Measurements from ENCODE around the gene MICAL3. TPM values are rescaled to one million over a fixed set of nuclear protein-coding genes. Genes with fewer than 3 reads are reported as not detected.
A peak's percentile ranks its signal among the peaks of the same experiment; 100 is the strongest.
"Not testable (repeated sequence)": the region's sequence is repeated elsewhere in the genome, so short reads cannot be mapped to it uniquely, and the experiment has no call there.

Gene MICAL3
- total and polyA plus RNA-seq, 4 donors = 59.9 to 113 (median 75.9) TPM

DNA sequence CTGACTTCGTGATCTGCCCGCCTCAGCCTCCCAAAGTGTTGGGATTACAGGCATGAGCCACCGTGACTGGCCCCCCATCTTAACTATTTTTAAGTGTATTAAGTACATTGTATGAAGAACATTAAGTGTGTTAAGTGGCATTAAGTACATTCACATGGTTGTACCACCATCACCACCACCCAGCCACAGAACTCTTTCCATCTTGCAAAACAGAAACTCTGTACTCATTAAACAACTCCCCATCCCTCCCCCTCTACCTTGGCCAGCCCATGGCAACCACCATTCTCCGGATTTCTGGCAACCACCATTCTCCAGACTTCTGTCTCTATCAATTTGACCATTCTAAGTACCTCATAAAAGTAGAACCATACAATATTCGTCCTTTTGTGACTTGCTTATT is 35.6 kb upstream of the MICAL3 start:
- no peak overlapping the region for H3K27ac ChIP-seq (ENCODE audit: low read depth, low read length)
- H3K27me3 ChIP-seq (ENCODE audit: control insufficient read depth, insufficient read depth, low read length) = no peaks in the 10 kb centered on the region
- DNase-seq (ENCODE audit: low read depth in 4 of 6, low spot score in 6 of 6) = no peak
- 58% methylated on average over 2 of the region's 5 CpGs for WGBS (ENCODE audit: insufficient coverage)
- H3K9me3 ChIP-seq (ENCODE audit: control insufficient read depth, insufficient read depth, low read length) = no peaks in the 10 kb centered on the region
- H3K36me3 ChIP-seq (ENCODE audit: control insufficient read depth, insufficient read depth, low read length) = no peaks in the 10 kb centered on the region
- H3K4me3 ChIP-seq (ENCODE audit: low read depth, low read length) = no peak overlapping the region
- H3K4me1 ChIP-seq (ENCODE audit: control insufficient read depth, insufficient read depth, low read length) = peaks cover 23% of the 10 kb centered on the region

DNA sequence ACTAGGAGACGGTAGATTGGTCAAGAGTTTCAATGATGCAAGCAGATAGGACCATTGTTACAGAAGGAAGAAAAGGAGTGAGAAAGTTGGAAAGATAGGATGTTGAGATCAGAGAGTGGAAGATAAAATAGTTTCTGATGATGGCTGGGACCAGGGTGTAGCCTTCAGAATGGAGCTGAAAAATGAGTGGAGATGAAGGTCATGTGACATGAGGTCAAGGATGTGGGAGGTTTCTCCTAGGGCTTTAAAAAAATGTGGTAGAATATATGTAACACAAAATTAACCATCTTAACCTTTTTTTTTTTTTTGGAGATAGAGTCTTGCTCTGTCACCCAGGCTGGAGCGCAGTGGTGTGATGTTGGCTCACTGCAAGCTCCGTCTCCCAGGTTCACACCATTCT is 35.1 kb upstream of the MICAL3 start:
- peaks cover 22% of the 10 kb centered on the region for H3K4me1 ChIP-seq (ENCODE audit: control insufficient read depth, insufficient read depth, low read length)
- H3K27ac ChIP-seq (ENCODE audit: low read depth, low read length) = no peak overlapping the region
- H3K36me3 ChIP-seq (ENCODE audit: control insufficient read depth, insufficient read depth, low read length) = no peaks in the 10 kb centered on the region
- no peak for DNase-seq (ENCODE audit: low read depth in 4 of 6, low spot score in 6 of 6)
- WGBS (ENCODE audit: insufficient coverage) = 98% methylated on average over 3 of the region's 3 CpGs
- H3K27me3 ChIP-seq (ENCODE audit: control insufficient read depth, insufficient read depth, low read length) = no peaks in the 10 kb centered on the region
- H3K9me3 ChIP-seq (ENCODE audit: control insufficient read depth, insufficient read depth, low read length) = no peaks in the 10 kb centered on the region
- no peak overlapping the region for H3K4me3 ChIP-seq (ENCODE audit: low read depth, low read length)

DNA sequence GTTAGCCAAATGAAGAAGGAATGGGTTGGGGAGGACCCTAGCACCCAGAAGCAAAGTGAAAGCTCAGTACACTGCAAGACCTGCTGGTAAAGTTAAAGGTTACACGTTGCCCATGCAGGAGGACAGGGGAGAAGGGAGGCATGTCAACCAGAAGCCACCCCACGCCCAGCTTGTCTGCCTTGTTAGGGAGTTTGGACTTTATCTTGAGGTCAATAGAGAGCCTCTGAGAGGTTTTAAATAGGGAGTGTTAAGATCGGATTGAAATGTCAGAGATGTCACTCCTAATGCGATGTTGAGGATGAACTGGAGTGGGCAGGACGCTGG is 34.7 kb upstream of the MICAL3 start:
- Histone ChIP-seq H3K4me1 (ENCODE audit: control insufficient read depth, insufficient read depth, low read length) (peaks cover 22% of the 10 kb centered on the region), H3K27ac (ENCODE audit: low read depth, low read length) (no peak overlapping the region), H3K36me3 (ENCODE audit: control insufficient read depth, insufficient read depth, low read length) (no peaks in the 10 kb centered on the region), H3K27me3 (ENCODE audit: control insufficient read depth, insufficient read depth, low read length) (no peaks in the 10 kb centered on the region), H3K9me3 (ENCODE audit: control insufficient read depth, insufficient read depth, low read length) (no peaks in the 10 kb centered on the region), H3K4me3 (ENCODE audit: low read depth, low read length) (no peak overlapping the region)
- 87% methylated on average over 5 of the region's 5 CpGs for WGBS (ENCODE audit: insufficient coverage)
- DNase-seq (ENCODE audit: low read depth in 4 of 6, low spot score in 6 of 6) = no peak

DNA sequence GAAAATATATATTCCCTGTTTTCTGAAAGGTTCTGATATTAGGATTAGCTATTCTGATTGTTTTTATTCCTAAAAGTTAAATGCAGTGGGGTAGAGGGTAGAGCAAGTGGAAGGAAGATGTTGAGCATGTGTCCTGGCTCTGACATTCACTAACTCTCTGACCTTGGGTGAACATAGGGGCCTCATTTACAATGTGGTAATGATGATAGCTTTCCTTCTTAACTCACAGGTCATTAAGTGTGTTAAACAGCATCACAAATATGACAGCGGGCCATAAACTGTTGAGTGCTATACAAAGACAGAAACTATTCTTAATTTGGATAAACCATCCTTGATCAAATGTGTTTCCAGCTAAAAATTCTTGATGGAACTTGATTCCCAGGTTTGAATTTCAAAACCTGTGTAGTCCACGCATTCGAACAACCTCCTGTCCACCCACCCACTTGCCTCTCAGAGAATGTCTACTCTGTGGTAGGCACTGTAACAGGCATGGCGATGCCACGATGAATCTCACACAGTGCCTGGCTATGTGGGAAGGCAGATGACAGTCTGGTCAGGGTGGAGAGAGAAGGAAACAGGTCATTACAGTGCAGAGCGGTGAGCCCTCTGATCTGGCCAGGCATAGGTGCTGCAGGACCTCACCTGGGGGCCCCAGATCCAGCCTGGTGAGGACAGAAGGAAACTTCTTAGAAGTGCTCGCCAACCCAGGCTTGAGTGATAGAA is 34.2 kb upstream of the MICAL3 start:
- Histone ChIP-seq H3K9me3 (ENCODE audit: control insufficient read depth, insufficient read depth, low read length) (no peaks in the 10 kb centered on the region), H3K27me3 (ENCODE audit: control insufficient read depth, insufficient read depth, low read length) (no peaks in the 10 kb centered on the region), H3K4me3 (ENCODE audit: low read depth, low read length) (no peak overlapping the region), H3K4me1 (ENCODE audit: control insufficient read depth, insufficient read depth, low read length) (peaks cover 19% of the 10 kb centered on the region), H3K27ac (ENCODE audit: low read depth, low read length) (no peak overlapping the region), H3K36me3 (ENCODE audit: control insufficient read depth, insufficient read depth, low read length) (no peaks in the 10 kb centered on the region)
- 93% methylated on average over 6 of the region's 7 CpGs for WGBS (ENCODE audit: insufficient coverage)
- DNase-seq (ENCODE audit: low read depth in 4 of 6, low spot score in 6 of 6) = no peak

DNA sequence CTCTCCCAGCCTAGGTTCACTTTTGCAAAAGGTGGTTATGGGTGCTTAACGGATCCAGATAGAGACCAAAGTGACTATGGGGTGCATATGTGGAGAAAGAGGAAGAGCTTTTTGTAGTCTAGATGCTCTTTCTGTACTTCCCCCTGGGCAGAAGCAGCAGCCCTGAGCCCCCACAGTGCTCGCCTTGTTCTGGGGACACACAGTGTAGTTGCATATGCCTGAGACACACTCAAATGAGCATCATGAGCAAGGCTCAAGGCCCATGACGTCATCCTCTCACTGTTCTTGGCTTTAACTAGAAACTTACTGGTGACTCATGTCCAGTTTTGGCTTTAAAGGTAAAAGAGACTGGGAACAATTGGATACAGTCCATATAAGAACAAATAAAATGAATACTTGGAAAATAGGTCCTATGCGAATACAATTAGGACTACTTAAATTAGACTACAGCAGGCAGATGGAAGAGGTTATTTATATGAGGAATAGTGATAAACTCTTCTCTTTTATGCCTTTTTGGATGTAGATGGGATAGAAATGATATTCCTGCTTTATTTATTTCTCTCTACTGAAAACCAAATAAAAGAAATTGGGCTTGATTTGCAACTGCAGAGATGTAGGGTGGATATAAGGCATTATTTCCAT is 33.3 kb upstream of the MICAL3 start:
- no peaks in the 10 kb centered on the region for H3K27me3 ChIP-seq (ENCODE audit: control insufficient read depth, insufficient read depth, low read length)
- peak in 1 of 6 donors; percentile 62 for DNase-seq (ENCODE audit: low read depth in 4 of 6, low spot score in 6 of 6)
- no peaks in the 10 kb centered on the region for H3K9me3 ChIP-seq (ENCODE audit: control insufficient read depth, insufficient read depth, low read length)
- 63% methylated on average over 2 of the region's 4 CpGs for WGBS (ENCODE audit: insufficient coverage)
- peaks cover 16% of the 10 kb centered on the region for H3K4me1 ChIP-seq (ENCODE audit: control insufficient read depth, insufficient read depth, low read length)
- H3K27ac ChIP-seq (ENCODE audit: low read depth, low read length) = no peak overlapping the region
- no peak overlapping the region for H3K4me3 ChIP-seq (ENCODE audit: low read depth, low read length)
- no peaks in the 10 kb centered on the region for H3K36me3 ChIP-seq (ENCODE audit: control insufficient read depth, insufficient read depth, low read length)

DNA sequence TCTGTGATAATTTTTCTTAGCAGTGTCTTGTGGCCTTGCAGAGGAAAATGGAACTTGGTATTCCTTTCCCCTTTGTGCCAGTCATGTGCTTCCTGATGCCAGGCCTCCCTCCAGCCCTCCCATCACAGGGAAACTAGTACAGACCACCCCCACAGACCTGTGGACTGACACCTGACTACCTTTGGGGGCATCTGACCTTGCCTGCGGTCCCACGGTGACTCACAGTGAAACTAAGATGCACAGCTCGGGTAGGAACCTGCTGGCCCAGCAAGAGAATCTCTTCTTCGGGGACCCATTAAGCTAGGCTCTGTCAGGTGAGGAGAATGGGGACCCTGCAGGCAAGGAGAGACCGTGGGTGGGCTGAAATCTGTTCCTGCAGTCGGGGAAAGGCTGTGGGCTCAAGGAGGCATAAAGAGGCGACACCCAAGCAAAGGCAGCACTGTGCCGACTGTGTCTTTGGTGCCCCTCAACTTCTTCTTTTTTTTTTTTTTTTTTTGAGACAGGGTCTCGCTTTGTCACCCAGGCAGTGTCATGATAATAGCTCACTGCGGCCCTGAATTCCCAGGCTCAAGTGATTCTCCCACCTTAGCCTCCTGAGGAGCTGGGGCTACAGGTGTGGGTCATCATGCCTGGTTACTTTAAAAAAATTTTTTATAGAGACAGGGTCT is 32.6 kb upstream of the MICAL3 start:
- no peak for DNase-seq (ENCODE audit: low read depth in 4 of 6, low spot score in 6 of 6)
- H3K27ac ChIP-seq (ENCODE audit: low read depth, low read length) = peak overlapping the region; percentile 40
- no peaks in the 10 kb centered on the region for H3K36me3 ChIP-seq (ENCODE audit: control insufficient read depth, insufficient read depth, low read length)
- H3K9me3 ChIP-seq (ENCODE audit: control insufficient read depth, insufficient read depth, low read length) = no peaks in the 10 kb centered on the region
- H3K4me3 ChIP-seq (ENCODE audit: low read depth, low read length) = no peak overlapping the region
- peaks cover 16% of the 10 kb centered on the region for H3K4me1 ChIP-seq (ENCODE audit: control insufficient read depth, insufficient read depth, low read length)
- no peaks in the 10 kb centered on the region for H3K27me3 ChIP-seq (ENCODE audit: control insufficient read depth, insufficient read depth, low read length)
- 72% methylated on average over 8 of the region's 10 CpGs for WGBS (ENCODE audit: insufficient coverage)

DNA sequence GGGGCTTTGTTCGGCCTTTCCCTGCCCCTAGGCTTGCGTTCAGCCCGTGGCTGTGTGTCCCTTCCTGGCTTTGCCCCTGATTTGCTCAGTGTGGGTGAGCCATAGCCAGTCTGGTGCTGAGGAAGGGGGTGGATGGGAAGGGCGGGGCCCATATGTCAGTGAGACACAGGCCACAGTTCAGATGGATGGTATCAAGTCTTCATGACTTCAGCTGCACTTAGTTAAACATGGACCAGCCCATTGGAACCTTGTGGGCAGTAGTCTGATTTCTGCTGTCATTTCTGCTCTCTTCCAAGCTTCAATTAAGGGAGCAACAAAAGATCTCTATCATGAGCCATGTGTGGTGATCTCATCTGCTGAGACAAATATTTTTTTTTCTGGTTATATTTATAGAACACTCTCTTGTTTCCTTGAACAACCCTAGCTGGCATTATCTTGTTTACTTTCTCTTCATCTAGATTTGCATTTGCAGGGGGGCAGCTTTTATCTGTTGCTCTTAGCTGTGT is 31.9 kb upstream of the MICAL3 start:
- no peaks in the 10 kb centered on the region for H3K36me3 ChIP-seq (ENCODE audit: control insufficient read depth, insufficient read depth, low read length)
- H3K27me3 ChIP-seq (ENCODE audit: control insufficient read depth, insufficient read depth, low read length) = no peaks in the 10 kb centered on the region
- WGBS (ENCODE audit: insufficient coverage) = 81% methylated on average over 4 of the region's 4 CpGs
- peak in 1 of 6 donors; percentile 46 for DNase-seq (ENCODE audit: low read depth in 4 of 6, low spot score in 6 of 6)
- peaks cover 16% of the 10 kb centered on the region for H3K4me1 ChIP-seq (ENCODE audit: control insufficient read depth, insufficient read depth, low read length)
- H3K9me3 ChIP-seq (ENCODE audit: control insufficient read depth, insufficient read depth, low read length) = no peaks in the 10 kb centered on the region
- peak overlapping the region; percentile 71 for H3K27ac ChIP-seq (ENCODE audit: low read depth, low read length)
- H3K4me3 ChIP-seq (ENCODE audit: low read depth, low read length) = no peak overlapping the region

DNA sequence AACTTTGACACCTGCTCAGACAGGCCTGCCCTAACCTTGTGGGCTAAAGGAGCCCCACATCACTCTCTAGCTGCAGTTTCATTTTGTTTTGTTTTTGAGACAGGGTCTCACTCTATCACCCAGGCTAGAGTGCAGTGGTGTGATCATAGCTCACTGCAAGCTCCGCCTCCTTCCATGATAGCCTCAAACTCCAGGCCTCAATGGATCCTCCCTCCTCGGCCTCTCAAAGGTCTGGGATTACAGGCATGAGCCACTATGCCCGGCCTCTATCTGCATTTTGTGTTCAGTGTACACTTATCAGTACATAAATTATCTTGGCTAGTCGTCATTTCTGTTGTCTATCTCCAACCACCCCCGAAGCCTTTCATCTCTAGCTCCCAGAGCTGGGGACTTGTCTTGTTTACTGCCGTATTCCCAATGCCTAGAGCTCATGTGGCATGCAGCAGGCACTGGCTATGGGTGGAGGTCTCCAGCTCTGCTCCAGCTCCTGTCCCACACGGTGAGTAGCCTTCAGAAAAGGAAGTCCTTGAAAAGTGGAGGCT is 31.3 kb upstream of the MICAL3 start:
- Histone ChIP-seq H3K27ac (ENCODE audit: low read depth, low read length) (peak overlapping the region; percentile 71), H3K4me3 (ENCODE audit: low read depth, low read length) (no peak overlapping the region), H3K27me3 (ENCODE audit: control insufficient read depth, insufficient read depth, low read length) (no peaks in the 10 kb centered on the region), H3K4me1 (ENCODE audit: control insufficient read depth, insufficient read depth, low read length) (peaks cover 12% of the 10 kb centered on the region), H3K36me3 (ENCODE audit: control insufficient read depth, insufficient read depth, low read length) (no peaks in the 10 kb centered on the region), H3K9me3 (ENCODE audit: control insufficient read depth, insufficient read depth, low read length) (no peaks in the 10 kb centered on the region)
- 77% methylated on average over 5 of the region's 7 CpGs for WGBS (ENCODE audit: insufficient coverage)
- no peak for DNase-seq (ENCODE audit: low read depth in 4 of 6, low spot score in 6 of 6)

DNA sequence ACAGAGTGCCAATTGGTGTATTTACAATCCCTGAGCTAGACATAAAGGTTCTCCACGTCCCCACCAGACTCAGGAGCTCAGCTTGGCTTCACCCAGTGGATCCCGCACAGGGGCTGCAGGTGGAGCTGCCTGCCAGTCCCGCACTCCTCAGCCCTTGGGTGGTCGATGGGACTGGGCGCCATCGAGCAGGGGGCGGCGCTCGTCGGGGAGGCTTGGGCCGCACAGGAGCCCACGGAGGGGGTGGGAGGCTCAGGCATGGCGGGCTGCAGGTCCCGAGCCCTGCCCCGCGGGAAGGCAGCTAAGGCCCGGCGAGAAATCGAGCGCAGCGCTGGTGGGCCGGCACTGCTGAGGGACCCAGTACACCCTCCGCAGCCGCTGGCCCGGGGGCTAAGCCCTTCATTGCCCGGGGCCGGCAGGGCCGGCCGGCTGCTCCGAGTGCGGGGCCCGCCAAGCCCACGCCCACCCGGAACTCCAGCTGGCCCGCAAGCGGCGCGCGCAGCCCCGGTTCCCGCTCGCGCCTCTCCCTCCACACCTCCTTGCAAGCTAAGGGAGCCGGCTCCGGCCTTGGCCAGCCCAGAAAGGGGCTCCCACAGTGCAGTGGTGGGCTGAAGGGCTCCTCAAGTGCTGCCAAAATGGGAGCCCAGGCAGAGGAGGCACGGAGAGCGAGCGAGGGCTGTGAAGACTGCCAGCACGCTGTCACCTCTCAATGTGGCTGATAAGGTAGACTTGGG is 29.0 kb upstream of the MICAL3 start:
- WGBS (ENCODE audit: insufficient coverage) = 97% methylated on average over 31 of the region's 49 CpGs
- not testable (repeated sequence) for H3K27ac ChIP-seq (ENCODE audit: low read depth, low read length)

More for the DNA sequence above, 29.0 kb upstream of the MICAL3 start:
- DNase-seq (ENCODE audit: low read depth in 4 of 6, low spot score in 6 of 6); H3K4me3 ChIP-seq (ENCODE audit: low read depth, low read length); H3K9me3 ChIP-seq (ENCODE audit: control insufficient read depth, insufficient read depth, low read length); H3K27me3 ChIP-seq (ENCODE audit: control insufficient read depth, insufficient read depth, low read length); H3K36me3 ChIP-seq (ENCODE audit: control insufficient read depth, insufficient read depth, low read length): not testable (repeated sequence)
- H3K4me1 ChIP-seq (ENCODE audit: control insufficient read depth, insufficient read depth, low read length) = peaks cover 12% of the 10 kb centered on the region

All from spinal cord (tissue), 10 donors.